ENCODE results near the gene SSTR4.
A peak's percentile ranks its signal among the peaks of the same experiment; 100 is the strongest.

Gene SSTR4

DNA sequence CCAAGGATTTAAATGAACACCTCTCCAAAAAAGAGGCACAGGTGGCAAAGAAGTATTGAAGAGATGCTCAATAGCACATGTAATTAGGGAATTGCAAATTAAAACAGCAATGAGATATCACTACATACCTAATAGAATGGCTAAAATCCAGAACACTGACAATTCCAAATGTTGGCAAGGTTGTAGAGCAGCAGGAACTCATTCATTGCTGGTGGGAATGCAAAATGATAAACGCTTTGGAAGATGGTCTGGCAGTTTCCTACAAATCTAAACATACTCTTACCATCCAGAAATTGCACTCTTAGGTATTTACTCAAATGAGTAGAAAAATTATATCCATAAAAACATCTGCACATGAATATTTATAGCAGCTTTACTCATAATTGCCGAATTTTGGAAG, 34.0 kb downstream of the SSTR4 start:
- DNase-seq, result no peak

DNA sequence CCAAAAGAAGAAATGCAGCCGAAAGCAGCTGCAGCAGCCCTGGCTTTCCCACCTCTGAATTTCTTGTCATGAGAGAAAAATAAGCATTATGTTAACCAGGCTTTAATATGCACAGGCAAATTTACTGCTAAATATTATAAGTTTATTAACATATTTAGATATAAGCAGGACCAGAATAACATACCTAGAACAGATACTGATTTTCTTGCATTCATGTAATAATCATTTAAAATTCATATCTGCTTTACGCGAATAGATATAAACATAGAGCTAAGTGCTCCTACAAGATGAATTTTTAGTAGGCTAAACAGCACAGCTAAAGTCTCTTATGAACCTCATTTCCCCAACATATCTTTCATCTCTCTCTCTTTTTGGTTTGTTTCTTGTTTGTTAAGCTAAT, 36.3 kb downstream of the SSTR4 start:
- no peak for DNase-seq

DNA sequence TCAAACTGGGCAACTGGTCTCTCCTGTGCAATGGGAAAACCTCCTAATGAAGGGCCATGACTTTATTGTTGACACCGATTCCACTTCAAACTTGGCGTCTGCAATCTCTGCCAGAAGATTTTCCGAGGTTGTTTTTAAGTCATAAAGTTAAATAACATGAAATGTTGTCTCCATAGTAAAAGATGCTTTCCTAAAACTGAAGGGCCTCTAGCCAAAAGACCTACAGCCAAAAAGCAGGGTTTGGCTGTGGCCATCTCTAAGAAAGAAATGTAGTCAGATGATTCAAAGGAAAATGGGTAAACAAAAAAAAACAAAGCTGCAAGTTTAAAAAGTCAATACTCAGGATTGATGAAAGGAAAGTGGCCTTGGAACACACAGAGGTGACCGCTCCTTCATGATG, 36.9 kb downstream of the SSTR4 start:
- DNase-seq, result no peak

GRCh38 chr20:23072892-23073586, 37.9 kb downstream of the SSTR4 start:
- no peak for DNase-seq

- no peak for DNase-seq
These were observed 38.9 kb downstream of the SSTR4 start for GRCh38 chr20:23074052-23074451.

DNA sequence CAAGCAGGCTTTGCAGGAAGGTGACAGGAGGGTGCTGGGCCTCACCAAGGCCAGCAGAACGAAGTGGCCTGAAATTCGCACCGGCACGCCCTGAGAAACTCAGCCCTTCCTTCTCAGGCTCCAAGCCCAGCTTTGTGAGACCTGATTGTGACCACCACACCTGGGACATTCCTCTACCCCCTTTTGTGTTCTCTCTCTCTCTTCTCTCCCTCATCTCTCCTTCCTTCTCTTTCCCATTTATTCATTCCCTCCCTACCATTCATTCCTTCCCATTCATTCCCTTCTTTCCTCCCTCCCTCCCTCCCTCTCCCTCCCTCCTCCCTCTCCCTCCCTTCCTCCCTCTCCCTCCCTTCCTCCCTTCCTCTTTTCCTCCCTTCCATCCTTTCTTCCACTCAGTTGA, 42.2 kb downstream of the SSTR4 start:
- DNase-seq, result no peak

- DNase-seq, result no peak
These were observed 43.4 kb downstream of the SSTR4 start for GRCh38 chr20:23078351-23079015.

- no peak for DNase-seq
These were observed 43.9 kb downstream of the SSTR4 start for GRCh38 chr20:23079016-23079351.

DNA sequence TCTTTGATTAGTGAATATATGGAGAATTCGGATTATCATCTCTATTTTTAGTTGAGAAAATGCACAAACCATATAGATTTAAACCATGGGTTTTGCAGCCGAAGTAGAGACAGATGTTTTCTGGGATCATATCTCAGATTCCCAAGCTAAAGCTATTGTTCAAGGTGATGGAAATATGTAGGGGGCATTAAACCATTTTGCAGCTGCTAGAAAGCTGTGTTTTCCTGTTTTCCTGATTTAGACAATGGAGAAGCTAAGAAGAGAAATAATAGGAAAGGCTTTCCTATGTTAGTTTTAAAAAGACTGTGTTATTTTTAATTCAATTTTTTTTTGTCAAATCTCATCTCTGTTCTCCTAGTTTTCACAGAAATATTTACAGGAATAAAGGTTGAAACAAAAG, 44.8 kb downstream of the SSTR4 start:
- DNase-seq, result no peak

DNA sequence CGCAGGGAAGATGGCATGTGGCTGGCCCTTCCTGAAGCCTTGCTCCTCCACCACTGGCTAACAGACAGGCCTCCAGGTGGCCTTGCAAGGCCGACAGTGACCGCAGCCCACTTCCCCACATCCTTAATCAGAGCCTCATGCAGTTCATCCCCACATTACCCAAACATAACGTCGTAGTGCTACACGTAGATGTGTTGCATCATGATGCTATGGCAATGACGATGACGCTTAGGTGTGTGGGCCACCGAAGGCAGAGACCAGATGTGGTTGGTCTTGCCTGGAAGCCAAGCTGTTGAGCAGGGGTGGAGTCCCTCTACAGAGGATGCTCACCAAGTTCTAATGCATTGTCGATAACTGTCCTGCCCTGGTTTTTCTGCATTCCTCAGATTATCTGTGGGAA, 45.4 kb downstream of the SSTR4 start:
- no peak for DNase-seq

- no peak for DNase-seq
These were observed 46.2 kb downstream of the SSTR4 start for GRCh38 chr20:23081263-23081819.

DNA sequence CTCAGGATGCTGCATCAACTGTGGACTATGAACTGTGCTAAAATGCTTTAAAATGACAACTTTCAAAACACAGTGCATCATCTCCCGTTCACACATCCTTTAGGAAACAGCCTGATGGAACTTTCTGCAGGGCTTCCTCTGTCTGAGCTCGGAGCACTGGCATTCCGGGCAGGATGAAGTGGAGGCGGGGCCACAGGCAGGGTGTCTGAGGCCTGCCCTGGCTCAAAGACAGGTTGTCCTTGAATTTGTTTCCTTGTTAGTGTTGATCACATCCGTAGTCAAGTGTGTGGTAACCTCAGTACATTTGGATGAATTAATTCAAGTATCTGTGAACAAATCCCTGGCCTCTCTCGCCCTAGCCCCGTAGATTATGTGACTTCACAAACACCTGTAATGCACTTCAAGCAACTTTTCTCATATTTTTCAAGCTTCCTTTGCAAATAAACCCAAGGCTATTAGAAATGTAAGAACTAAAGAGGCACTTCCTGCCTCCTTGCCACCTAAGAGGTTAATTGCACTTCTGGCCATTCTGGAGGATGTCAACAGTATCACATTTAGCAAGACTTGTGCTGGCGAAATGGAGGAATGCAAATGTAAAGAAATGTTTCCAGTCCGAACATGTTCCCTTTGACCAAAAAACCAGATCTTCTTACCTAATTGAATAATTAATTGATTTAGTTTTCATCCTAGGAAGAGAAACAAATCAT, 47.9 kb downstream of the SSTR4 start:
- DNase-seq, result no peak

DNA sequence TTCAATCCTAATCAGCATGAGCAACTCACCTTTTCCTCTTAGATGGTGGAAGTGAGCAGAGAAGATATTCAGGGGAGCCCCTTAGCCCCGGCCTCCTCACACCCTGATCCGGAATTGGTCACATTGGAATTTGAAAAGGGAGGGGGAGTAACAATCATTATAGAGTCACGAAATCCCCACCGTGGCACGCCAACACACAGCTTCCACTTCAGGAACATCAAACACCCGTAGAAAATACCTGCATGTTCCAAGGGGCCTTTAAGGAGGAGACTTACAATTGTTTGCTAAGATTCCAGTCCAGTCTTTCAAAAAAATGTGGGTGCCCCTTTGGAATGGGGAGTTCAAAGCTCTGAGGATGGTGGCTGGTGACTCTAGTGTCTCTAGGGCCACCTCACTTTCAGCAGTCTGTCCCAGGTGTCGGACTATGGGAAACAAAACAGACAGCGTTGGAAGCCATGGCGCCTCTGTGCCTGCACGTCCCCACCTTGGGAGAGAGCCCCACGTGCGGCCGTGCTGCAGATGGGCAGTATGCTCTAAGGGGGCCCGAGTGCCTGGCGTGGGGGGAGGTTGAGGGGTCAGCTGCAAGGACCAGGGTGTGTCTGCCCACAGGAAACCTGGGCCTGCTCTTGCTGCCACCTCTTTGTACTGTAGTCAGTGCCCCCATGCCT, 48.6 kb downstream of the SSTR4 start:
- no peak for DNase-seq

DNA sequence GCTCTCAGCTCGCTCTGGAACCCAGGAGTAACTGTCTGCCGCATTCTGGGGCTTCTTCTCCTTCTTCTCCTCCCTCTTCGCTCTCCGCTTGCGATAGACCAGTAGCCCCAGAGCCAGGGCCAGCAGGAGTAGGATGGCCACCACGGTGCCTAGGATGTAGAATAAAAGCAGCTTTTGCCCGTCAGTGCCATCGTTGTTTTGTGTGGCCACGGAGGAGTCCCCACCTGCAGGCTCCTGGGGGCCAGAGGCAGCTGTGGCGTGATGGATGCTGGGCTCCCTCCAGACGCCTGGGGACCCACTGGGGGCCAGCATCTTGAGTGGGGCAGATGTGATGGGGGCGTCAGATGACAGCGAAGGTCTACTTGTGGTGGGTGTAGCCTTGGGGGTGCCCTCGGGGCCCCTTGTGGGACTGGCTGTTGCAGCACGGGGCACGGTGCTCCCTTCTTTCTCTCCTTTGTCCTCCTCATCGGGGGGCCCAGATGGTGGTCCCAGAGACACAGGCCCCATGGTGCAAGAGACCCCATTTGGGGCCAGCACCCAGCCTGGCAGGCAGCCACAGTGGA, 49.3 kb downstream of the SSTR4 start:
- no peak for DNase-seq

GRCh38 chr20:23084845-23085365, 49.8 kb downstream of the SSTR4 start:
- DNase-seq, result no peak

DNA sequence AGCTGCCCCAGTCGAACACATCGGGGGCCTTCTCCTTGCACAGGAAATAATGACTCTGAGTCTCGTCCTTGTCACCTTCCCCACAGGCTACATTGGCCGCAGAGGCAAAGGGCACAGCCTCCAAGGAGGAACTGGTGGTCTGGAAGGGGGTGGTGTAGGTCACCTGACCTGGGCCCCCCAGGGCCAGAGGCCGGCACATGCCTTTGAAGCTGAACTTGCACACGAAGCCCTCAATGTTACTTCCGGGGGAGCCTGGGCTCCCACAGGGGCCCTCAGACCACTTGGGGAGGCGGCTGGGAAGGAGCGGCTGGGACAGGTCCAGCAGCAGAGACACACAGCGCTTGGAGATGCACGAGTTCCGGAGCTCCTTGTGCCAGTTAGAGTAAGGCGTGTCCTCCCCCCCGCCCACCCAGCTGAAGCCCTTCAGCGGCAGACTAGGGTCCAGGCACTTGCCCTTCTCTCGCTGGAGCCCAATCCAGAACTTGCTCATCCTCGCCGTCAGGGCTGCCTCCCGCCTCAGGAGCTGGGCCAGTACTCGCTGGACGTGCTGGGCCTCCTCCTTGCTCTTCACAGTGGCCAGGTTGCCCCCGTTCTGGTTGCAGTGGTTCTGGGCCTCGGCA, 50.4 kb downstream of the SSTR4 start:
- peak; percentile 1 for DNase-seq

- DNase-seq, result peak; percentile 17
These were observed 51.0 kb downstream of the SSTR4 start, which contains the start of gene CD93 for GRCh38 chr20:23086056-23086566. TSS of gene CD93 (minus strand) at chr20:23086324. CDS start at chr20:23086192, 132 bp downstream.

DNA sequence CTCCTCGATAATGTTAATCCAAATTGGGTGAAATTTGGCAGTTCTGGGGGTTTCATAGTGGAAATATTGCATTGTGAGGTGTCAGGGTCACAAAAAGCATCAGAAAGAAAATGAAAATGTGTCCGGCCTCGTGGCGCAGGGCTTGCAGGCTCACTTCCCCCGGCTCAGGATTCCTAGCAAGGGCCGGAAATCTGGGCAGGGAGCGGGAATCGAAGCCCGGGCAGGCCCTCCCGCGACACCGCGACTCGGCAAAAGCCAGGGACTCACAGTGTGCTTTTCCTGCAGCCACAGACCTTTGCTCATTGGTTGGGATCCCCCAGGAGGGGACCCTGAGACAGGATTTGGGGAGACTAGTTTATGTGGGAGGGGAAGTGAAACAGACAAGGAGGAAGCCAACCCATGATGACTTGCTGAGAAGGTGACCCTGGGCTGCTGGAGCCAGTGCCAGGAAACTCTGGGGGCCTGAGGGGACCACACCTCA, 51.9 kb downstream of the SSTR4 start:
- no peak for DNase-seq

- DNase-seq, result no peak
These were observed 52.6 kb downstream of the SSTR4 start for GRCh38 chr20:23087587-23088251.
